ENCODE data around the gene NCCRP1.
A peak's percentile ranks its signal among the peaks of the same experiment; 100 is the strongest.

NCCRP1 gene

GRCh38 chr19:39181500-39182173 lies 15.1 kb upstream of the NCCRP1 start:
- DNase-seq, result no peak

- no peak for DNase-seq
These were observed 14.6 kb upstream of the NCCRP1 start for GRCh38 chr19:39182174-39182505.

GRCh38 chr19:39183104-39183503 lies 13.7 kb upstream of the NCCRP1 start:
- no peak for DNase-seq

GRCh38 chr19:39186391-39186790 lies 10.4 kb upstream of the NCCRP1 start:
- no peak for DNase-seq

- no peak for DNase-seq
These were observed 9.2 kb upstream of the NCCRP1 start for GRCh38 chr19:39187552-39187943.

GRCh38 chr19:39188960-39189359 lies 7.8 kb upstream of the NCCRP1 start:
- no peak for DNase-seq

GRCh38 chr19:39190768-39191167 lies 6.0 kb upstream of the NCCRP1 start:
- DNase-seq, result no peak

GRCh38 chr19:39192846-39193245 lies 3.9 kb upstream of the NCCRP1 start:
- DNase-seq, result no peak

- DNase-seq, result no peak
These were observed 3.0 kb upstream of the NCCRP1 start for GRCh38 chr19:39193803-39194202.

GRCh38 chr19:39194832-39195542 lies 1.8 kb upstream of the NCCRP1 start:
- DNase-seq, result peak; percentile 47

GRCh38 chr19:39195755-39196154 lies 1.0 kb upstream of the NCCRP1 start:
- no peak for DNase-seq

GRCh38 chr19:39196320-39196719 lies 444 bp upstream of the NCCRP1 start:
- no peak for DNase-seq

- DNase-seq, result no peak
These were observed 1.0 kb downstream of the NCCRP1 start for GRCh38 chr19:39197808-39198207.

- peak; percentile 69 for DNase-seq
These were observed 2.3 kb downstream of the NCCRP1 start for GRCh38 chr19:39199025-39199424.

- peak; percentile 22 for DNase-seq
These were observed 3.5 kb downstream of the NCCRP1 start for GRCh38 chr19:39200066-39200802.

GRCh38 chr19:39200803-39201115 lies 4.0 kb downstream of the NCCRP1 start:
- no peak for DNase-seq

GRCh38 chr19:39202998-39203355 lies 6.2 kb downstream of the NCCRP1 start:
- no peak for DNase-seq

GRCh38 chr19:39203372-39204341 lies 6.9 kb downstream of the NCCRP1 start, which contains the start of gene SYCN:
Gene SYCN, minus strand, starts transcription at chr19:39204263. Its CDS starts 9 bp downstream, at chr19:39204254.
- no peak for DNase-seq

GRCh38 chr19:39205449-39205764 lies 8.6 kb downstream of the NCCRP1 start:
- no peak for DNase-seq

- DNase-seq, result no peak
These were observed 9.4 kb downstream of the NCCRP1 start for GRCh38 chr19:39206122-39206521.

GRCh38 chr19:39207293-39207836 lies 10.6 kb downstream of the NCCRP1 start:
- no peak for DNase-seq

- DNase-seq, result no peak
These were observed 11.5 kb downstream of the NCCRP1 start for GRCh38 chr19:39208175-39208795.
